ENCODE measurements around the gene PIK3CD. TPM values are rescaled to one million over a fixed set of nuclear protein-coding genes. Genes with fewer than 3 reads are reported as not detected.

Gene PIK3CD
- total and polyA plus RNA-seq, 10 of the 15 experiments (the other 5 are each of a cell fraction or from before 2014, with no cell fraction given), result 7.0 to 101 (median 51.1) TPM

DNA sequence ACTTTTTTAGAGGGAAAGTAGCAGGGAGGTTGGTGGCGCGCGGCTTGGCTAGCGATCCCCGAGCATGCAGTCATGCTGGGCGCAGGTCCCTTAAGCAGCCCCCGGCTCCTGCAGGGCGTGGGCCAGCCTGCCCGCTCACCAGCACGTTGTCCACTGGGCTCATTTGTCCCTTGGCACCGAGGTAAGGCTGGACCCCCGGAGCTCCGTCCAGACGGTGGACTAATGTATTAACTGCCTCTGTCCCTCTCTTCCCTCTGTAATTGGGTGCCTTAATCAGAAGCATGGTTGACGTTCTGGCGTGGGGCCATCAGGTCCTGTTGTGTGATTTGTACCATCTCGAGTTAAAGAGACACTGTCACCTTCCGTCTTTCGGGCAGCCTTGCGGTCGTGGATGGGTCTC lies 45.1 kb upstream of the PIK3CD start:
- Histone ChIP-seq H3K4me1 (ENCODE audit: control insufficient read depth, insufficient read depth, low read length) (no peaks in the 10 kb centered on the region), H3K27me3 (replicated peaks in 1 of 2; ENCODE audit: control insufficient read depth in 2 of 2, insufficient read depth in 2 of 2, low read length in 1 of 2) (no peaks in the 10 kb centered on the region), H3K4me2 (ENCODE audit: control insufficient read depth, insufficient read depth) (no peak overlapping the region), H3K4me3 (no peak overlapping the region), H2AFZ (ENCODE audit: control insufficient read depth, low read depth, low read length) (no peak overlapping the region), H3K36me3 (ENCODE audit: control insufficient read depth in 2 of 2, insufficient read depth in 2 of 2, low read length in 1 of 2) (peaks cover 3 to 21% of the 10 kb centered on the region in 2 experiments; a peak in 3 of 4 replicates), H3K79me2 (ENCODE audit: control insufficient read depth, insufficient read depth, low read length) (no peaks in the 10 kb centered on the region), H3K9ac (ENCODE audit: control insufficient read depth, insufficient read depth, low read length) (no peak overlapping the region), H4K20me1 (ENCODE audit: control insufficient read depth, insufficient read depth) (no peaks in the 10 kb centered on the region), H3K9me3 (replicated peaks; ENCODE audit: control insufficient read depth, insufficient read depth, low read length) (no peaks in the 10 kb centered on the region), H3K27ac (ENCODE audit: control insufficient read depth, insufficient read depth) (no peak overlapping the region)
- POLR2A ChIA-PET, result no interaction called here
- no peak for ATAC-seq
- TF ChIP-seq, protein P1, sequence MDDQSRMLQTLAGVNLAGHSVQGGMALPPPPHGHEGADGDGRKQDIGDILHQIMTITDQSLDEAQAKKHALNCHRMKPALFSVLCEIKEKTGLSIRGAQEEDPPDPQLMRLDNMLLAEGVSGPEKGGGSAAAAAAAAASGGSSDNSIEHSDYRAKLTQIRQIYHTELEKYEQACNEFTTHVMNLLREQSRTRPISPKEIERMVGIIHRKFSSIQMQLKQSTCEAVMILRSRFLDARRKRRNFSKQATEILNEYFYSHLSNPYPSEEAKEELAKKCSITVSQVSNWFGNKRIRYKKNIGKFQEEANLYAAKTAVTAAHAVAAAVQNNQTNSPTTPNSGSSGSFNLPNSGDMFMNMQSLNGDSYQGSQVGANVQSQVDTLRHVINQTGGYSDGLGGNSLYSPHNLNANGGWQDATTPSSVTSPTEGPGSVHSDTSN (IDR thresholded peaks at IDR 0.05; ENCODE audit: insufficient replicate concordance, low read depth, low read length), result no peak
- TF ChIP-seq, protein P2, sequence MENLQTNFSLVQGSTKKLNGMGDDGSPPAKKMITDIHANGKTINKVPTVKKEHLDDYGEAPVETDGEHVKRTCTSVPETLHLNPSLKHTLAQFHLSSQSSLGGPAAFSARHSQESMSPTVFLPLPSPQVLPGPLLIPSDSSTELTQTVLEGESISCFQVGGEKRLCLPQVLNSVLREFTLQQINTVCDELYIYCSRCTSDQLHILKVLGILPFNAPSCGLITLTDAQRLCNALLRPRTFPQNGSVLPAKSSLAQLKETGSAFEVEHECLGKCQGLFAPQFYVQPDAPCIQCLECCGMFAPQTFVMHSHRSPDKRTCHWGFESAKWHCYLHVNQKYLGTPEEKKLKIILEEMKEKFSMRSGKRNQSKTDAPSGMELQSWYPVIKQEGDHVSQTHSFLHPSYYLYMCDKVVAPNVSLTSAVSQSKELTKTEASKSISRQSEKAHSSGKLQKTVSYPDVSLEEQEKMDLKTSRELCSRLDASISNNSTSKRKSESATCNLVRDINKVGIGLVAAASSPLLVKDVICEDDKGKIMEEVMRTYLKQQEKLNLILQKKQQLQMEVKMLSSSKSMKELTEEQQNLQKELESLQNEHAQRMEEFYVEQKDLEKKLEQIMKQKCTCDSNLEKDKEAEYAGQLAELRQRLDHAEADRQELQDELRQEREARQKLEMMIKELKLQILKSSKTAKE (IDR thresholded peaks at IDR 0.05; ENCODE audit: low read depth, poor library complexity, severe bottlenecking), result no peak
- TF ChIP-seq RAD51 (IDR thresholded peaks at IDR 0.05), result no peak
- 86% methylated on average over 21 of the region's 21 CpGs for WGBS (ENCODE audit: insufficient coverage, insufficient replicate concordance, low lambda C conversion rate, missing lambda C conversion rate)
- intact Hi-C loops (cut with micrococcal nuclease; ENCODE audit: unreplicated experiment), result no loop called here
- FAIRE-seq, result no peak
- RAD21 ChIA-PET (ENCODE audit: unreplicated experiment), result no interaction called here
- SMC1A ChIA-PET (ENCODE audit: uncharacterized antibody, unreplicated experiment), result no interaction called here
- BruUV-seq (replicated peaks), result no TSS peak
- in situ Hi-C loops (cut with MboI), result no loop called here
- CTCF ChIA-PET, result no interaction called here
- no peak for DNase-seq (ENCODE audit: low read depth, low spot score)

DNA sequence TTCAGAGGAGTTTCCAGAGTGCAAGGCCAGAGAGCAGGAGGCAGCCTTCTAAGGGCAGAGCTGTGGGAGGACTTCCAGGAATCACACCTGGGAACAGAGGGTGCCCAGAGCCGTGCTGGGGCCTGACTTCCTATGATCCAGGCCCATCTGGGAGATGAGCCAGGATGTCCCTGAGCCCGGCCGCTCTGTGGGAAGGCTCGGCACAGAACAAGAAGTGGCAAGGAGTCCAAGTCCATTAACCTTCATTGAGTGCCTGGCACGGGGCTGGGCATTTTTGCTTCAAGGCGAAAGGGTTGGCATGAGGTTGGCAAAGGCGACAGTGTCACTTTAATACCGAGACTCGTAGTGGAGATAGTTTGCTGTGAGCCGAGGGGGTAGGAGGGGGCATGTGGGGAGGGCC lies 44.6 kb upstream of the PIK3CD start:
- BruUV-seq (replicated peaks), result no TSS peak
- ChIA-PET RAD21 (ENCODE audit: unreplicated experiment) (no interaction called here), CTCF (no interaction called here), POLR2A (no interaction called here), SMC1A (ENCODE audit: uncharacterized antibody, unreplicated experiment) (no interaction called here)
- no peaks in the 10 kb centered on the region for H3K4me1 ChIP-seq (ENCODE audit: control insufficient read depth, insufficient read depth, low read length)
- no peak overlapping the region for H3K4me2 ChIP-seq (ENCODE audit: control insufficient read depth, insufficient read depth)
- no peaks in the 10 kb centered on the region for H4K20me1 ChIP-seq (ENCODE audit: control insufficient read depth, insufficient read depth)
- H3K9ac ChIP-seq (ENCODE audit: control insufficient read depth, insufficient read depth, low read length), result no peak overlapping the region
- H3K27ac ChIP-seq (ENCODE audit: control insufficient read depth, insufficient read depth), result no peak overlapping the region
- ATAC-seq (no peak), FAIRE-seq (no peak), DNase-seq (ENCODE audit: low read depth, low spot score) (no peak)
- 99% methylated on average over 10 of the region's 10 CpGs for WGBS (ENCODE audit: insufficient coverage, insufficient replicate concordance, low lambda C conversion rate, missing lambda C conversion rate)
- no peak overlapping the region for H2AFZ ChIP-seq (ENCODE audit: control insufficient read depth, low read depth, low read length)
- no peaks in the 10 kb centered on the region for H3K9me3 ChIP-seq (replicated peaks; ENCODE audit: control insufficient read depth, insufficient read depth, low read length)
- H3K27me3 ChIP-seq (replicated peaks in 1 of 2; ENCODE audit: control insufficient read depth in 2 of 2, insufficient read depth in 2 of 2, low read length in 1 of 2), result no peaks in the 10 kb centered on the region
- peaks cover 3 to 16% of the 10 kb centered on the region in 2 experiments; a peak in 3 of 4 replicates for H3K36me3 ChIP-seq (ENCODE audit: control insufficient read depth in 2 of 2, insufficient read depth in 2 of 2, low read length in 1 of 2)
- no peak overlapping the region for H3K4me3 ChIP-seq
- in situ Hi-C loops (cut with MboI) (no loop called here), intact Hi-C loops (cut with micrococcal nuclease; ENCODE audit: unreplicated experiment) (no loop called here)
- H3K79me2 ChIP-seq (ENCODE audit: control insufficient read depth, insufficient read depth, low read length), result no peaks in the 10 kb centered on the region
- TF ChIP-seq RUNX3 (IDR thresholded peaks at IDR 0.05; ENCODE audit: low read length) (no peak), EZH2 (IDR thresholded peaks at IDR 0.05; ENCODE audit: borderline replicate concordance, control insufficient read depth, low read depth, low read length) (no peak), ZNF217 (IDR thresholded peaks at IDR 0.05) (no peak), NFYB (IDR thresholded peaks at IDR 0.05; ENCODE audit: insufficient read depth, low read depth, low read length) (no peak), FOXM1 (IDR thresholded peaks at IDR 0.05; ENCODE audit: low read depth, low read length) (no peak), CBX3 (IDR thresholded peaks at IDR 0.05; ENCODE audit: borderline replicate concordance, low read depth) (no peak)
- TF ChIP-seq, protein P1 (IDR thresholded peaks at IDR 0.05; ENCODE audit: insufficient replicate concordance, low read depth, low read length), result no peak
- TF ChIP-seq, protein P3, sequence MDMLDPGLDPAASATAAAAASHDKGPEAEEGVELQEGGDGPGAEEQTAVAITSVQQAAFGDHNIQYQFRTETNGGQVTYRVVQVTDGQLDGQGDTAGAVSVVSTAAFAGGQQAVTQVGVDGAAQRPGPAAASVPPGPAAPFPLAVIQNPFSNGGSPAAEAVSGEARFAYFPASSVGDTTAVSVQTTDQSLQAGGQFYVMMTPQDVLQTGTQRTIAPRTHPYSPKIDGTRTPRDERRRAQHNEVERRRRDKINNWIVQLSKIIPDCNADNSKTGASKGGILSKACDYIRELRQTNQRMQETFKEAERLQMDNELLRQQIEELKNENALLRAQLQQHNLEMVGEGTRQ (IDR thresholded peaks at IDR 0.05; ENCODE audit: borderline replicate concordance, low read depth, low read length), result no peak
- TF ChIP-seq, protein P4, sequence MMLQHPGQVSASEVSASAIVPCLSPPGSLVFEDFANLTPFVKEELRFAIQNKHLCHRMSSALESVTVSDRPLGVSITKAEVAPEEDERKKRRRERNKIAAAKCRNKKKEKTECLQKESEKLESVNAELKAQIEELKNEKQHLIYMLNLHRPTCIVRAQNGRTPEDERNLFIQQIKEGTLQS (IDR thresholded peaks at IDR 0.05; ENCODE audit: borderline replicate concordance, extremely low read depth, low read depth, low read length), result no peak
